ENCODE results near the gene SPINT1.

Gene SPINT1

GRCh38 chr15:40807028-40807887 is 36.6 kb upstream of the SPINT1 start, which contains the start of the genes DNAJC17 and ZFYVE19 (continued):
- TF ChIP-seq ZNF623 (tag by site-specific recombination; IDR thresholded peaks at IDR 0.05), result no peak
- no peak for TF ChIP-seq ZNF701 (tag by site-specific recombination; IDR thresholded peaks at IDR 0.05)
- TF ChIP-seq ZNF426 (tag by site-specific recombination; IDR thresholded peaks at IDR 0.05), result no peak
- no peak for TF ChIP-seq ZNF169 (tag by site-specific recombination; IDR thresholded peaks at IDR 0.05)
- TF ChIP-seq ZNF549 (tag by site-specific recombination; IDR thresholded peaks at IDR 0.05), result no peak
- peak; percentile 70 for TF ChIP-seq GLIS1 (tag by site-specific recombination; IDR thresholded peaks at IDR 0.05)
- no peak for TF ChIP-seq ZSCAN18 (tag by site-specific recombination; IDR thresholded peaks at IDR 0.05)
- TF ChIP-seq ZNF184 (tag by site-specific recombination; IDR thresholded peaks at IDR 0.05), result no peak
- no peak for TF ChIP-seq REPIN1 (tag by site-specific recombination; IDR thresholded peaks at IDR 0.05; ENCODE audit: low read depth)
- TF ChIP-seq ZNF280C (tag by site-specific recombination; IDR thresholded peaks at IDR 0.05), result no peak
- peak; percentile 44; the same call in 1 of the 2 replicates for TF ChIP-seq ZBTB6 (tag by site-specific recombination; IDR thresholded peaks at IDR 0.05)
- TF ChIP-seq ZNF112 (tag by site-specific recombination; IDR thresholded peaks at IDR 0.05), result no peak
- TF ChIP-seq ZNF843 (tag by site-specific recombination; IDR thresholded peaks at IDR 0.05), result peak; percentile 13; the same call in 1 of the 2 replicates
- TF ChIP-seq ZBTB1 (tag by site-specific recombination; IDR thresholded peaks at IDR 0.05), result no peak
- TF ChIP-seq ZNF560 (tag by site-specific recombination; IDR thresholded peaks at IDR 0.05; ENCODE audit: borderline replicate concordance), result no peak
- no peak for TF ChIP-seq ZNF404 (tag by site-specific recombination; IDR thresholded peaks at IDR 0.05)
- no peak for TF ChIP-seq ZNF155 (tag by site-specific recombination; IDR thresholded peaks at IDR 0.05)
- TF ChIP-seq ZNF248 (tag by site-specific recombination; IDR thresholded peaks at IDR 0.05), result no peak
- no peak for TF ChIP-seq HOXA7 (CRISPR knock-in tag; IDR thresholded peaks at IDR 0.05; ENCODE audit: borderline replicate concordance)
- TF ChIP-seq ZNF335 (tag by site-specific recombination; conservative IDR thresholded peaks at IDR 0.05), result peak; percentile 97
- TF ChIP-seq ZNF660 (tag by site-specific recombination; IDR thresholded peaks at IDR 0.05), result no peak
- TF ChIP-seq ZNF174 (tag by site-specific recombination; IDR thresholded peaks at IDR 0.05), result no peak
- TF ChIP-seq ZNF350 (tag by site-specific recombination; IDR thresholded peaks at IDR 0.05), result no peak
- TF ChIP-seq ZNF768 (tag by site-specific recombination; IDR thresholded peaks at IDR 0.05), result no peak
- 0 out of 2 replicates have a peak, but pooled peaks have one; percentile 27 for TF ChIP-seq ZNF610 (tag by site-specific recombination; IDR thresholded peaks at IDR 0.05; ENCODE audit: borderline replicate concordance)
- TF ChIP-seq ZNF140 (tag by site-specific recombination; IDR thresholded peaks at IDR 0.05), result no peak
- no peak for TF ChIP-seq ZNF530 (tag by site-specific recombination; IDR thresholded peaks at IDR 0.05; ENCODE audit: low read depth)
- TF ChIP-seq YY2 (tag by site-specific recombination; IDR thresholded peaks at IDR 0.05), result peak; percentile 77
- TF ChIP-seq ZNF830 (tag by site-specific recombination; IDR thresholded peaks at IDR 0.05; ENCODE audit: low read depth), result no peak
- no peak for TF ChIP-seq ZNF280D (tag by site-specific recombination; IDR thresholded peaks at IDR 0.05)
- peak; percentile 69; the same call in 1 of the 2 replicates for TF ChIP-seq ZBTB48 (tag by site-specific recombination; IDR thresholded peaks at IDR 0.05)
- TF ChIP-seq ZNF223 (tag by site-specific recombination; IDR thresholded peaks at IDR 0.05), result no peak
- TF ChIP-seq ZNF529 (tag by site-specific recombination; IDR thresholded peaks at IDR 0.05; ENCODE audit: insufficient replicate concordance), result no peak
- no peak for TF ChIP-seq ZNF133 (tag by site-specific recombination; IDR thresholded peaks at IDR 0.05)
